CD4-positive, alpha-beta T cell treated with Interleukin-2 at 100 ng/mL for 4 hours (primary cell): ENCODE measurements around the gene HTR1D.
"Not testable (repeated sequence)": the region's sequence is repeated elsewhere in the genome, so short reads cannot be mapped to it uniquely, and the experiment has no call there.

Experiments
- DNase-seq: peaks from one replicate; pipeline ENCODE4 v3.0.0-alpha.2; 2020; ENCODE audit warnings: low spot score

HTR1D gene

DNA sequence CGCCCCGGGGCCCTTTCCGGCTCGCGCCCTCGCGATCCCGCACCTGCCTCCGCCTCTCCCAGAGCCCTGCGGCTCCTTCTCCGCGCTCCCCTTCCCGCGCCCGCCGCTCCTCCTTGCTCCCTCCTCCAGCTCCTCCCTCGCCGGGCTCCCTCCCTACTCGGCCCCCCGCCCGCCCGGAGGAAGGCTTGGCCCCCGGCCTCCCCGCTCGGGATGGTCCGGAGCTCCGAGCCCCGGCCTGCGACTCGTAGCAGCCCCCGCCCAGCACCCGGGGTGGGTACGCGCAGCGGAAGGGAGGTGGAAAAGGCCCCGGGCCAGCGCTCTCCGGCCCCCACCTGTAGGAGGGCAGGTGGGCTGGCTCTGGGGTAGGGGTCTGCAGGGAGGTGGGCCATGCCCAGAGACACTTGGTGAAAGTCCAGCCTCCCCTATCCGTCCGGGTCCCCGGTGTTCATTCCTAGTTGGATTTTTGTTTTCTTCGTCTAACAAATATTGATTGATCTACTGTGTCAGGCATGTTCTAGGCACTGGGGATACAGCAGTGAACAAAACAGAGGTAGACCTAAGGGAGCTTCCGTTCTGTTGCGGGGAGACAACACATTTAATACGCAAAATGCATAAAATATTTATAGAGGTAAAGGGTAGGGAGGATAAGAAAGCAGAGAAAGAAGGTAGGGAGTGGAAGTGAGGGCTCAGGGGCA lies at the start of gene HTR1D:
Gene HTR1D, minus strand, starts transcription at position 82 of the 695 bp plus-strand sequence. CDS start 23,283 bp downstream, outside the sequence.
- DNase-seq, result no peak

GRCh38 chr1:23263380-23263887 lies 46.1 kb upstream of the HTR1D start:
- no peak for DNase-seq

DNA sequence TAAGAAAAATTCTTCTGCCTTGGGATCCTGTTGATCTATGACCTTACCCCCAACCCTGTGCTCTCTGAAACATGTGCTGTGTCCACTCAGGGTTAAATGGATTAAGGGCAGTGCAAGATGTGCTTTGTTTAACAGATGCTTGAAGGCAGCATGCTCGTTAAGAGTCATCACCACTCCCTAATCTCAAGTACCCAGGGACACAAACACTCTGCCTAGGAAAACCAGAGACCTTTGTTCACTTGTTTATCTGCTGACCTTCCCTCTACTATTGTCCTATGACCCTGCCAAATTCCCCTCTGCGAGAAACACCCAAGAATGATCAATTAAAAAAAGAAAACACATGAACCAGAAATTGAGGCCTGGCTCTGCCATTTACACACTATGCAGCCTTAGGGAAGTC lies 40.8 kb upstream of the HTR1D start:
- DNase-seq, result not testable (repeated sequence)

- not testable (repeated sequence) for DNase-seq
Measured at GRCh38 chr1:23257371-23257770, 40.1 kb upstream of the HTR1D start.

- no peak for DNase-seq
Measured at GRCh38 chr1:23254584-23254983, 37.3 kb upstream of the HTR1D start.

DNA sequence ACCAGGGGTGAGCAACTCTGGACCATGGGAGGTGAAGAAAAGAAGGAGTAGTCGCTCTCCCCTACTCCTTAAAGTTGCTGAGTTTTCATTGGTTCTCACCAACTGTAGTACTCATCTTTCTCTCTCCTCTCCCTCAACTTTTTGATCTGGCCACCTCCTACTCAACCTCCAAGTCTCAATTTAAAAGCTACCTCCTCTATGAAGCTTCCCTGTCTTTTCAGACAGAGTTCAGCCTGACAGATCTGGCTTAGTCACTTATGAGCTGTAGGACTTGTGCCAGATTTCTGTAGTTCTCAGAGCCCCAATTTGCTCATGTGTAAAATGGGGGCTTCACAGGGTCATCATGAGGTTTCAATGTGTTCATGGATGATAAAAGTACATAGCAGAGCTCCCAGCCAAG lies 34.5 kb upstream of the HTR1D start:
- DNase-seq, result no peak

- no peak for DNase-seq
Measured at GRCh38 chr1:23249787-23250454, 32.6 kb upstream of the HTR1D start.

GRCh38 chr1:23247276-23247675 lies 30.0 kb upstream of the HTR1D start:
- no peak for DNase-seq

GRCh38 chr1:23246274-23246673 lies 29.0 kb upstream of the HTR1D start:
- DNase-seq, result no peak

DNA sequence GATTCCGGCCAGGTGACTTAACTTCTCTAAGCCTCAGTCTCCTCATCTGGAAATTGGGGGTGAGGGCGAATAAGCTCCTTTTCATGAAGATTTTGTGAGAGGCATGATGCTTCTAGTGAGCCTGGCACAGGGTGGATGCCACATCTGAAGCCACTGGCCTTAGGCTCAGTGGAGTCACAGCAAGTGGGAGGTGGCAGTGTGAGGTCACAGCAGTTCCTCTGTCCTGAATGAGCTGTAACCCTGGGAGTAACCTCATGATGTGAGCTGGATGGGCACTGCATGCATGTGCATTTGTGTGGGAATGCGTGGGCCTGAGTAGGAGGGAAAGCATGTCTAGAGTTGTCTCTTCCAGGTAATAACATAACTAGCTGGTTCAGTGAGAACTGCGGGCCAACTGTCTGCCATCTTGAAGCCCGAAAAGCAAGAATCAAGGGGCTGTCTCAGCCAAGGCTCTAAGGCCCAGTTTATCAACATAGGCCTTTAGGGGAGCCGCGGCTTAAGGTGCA lies 27.0 kb upstream of the HTR1D start:
- no peak for DNase-seq

- no peak for DNase-seq
Measured at GRCh38 chr1:23242414-23242813, 25.1 kb upstream of the HTR1D start.

- DNase-seq, result no peak
Measured at GRCh38 chr1:23239638-23240295, 22.5 kb upstream of the HTR1D start.

DNA sequence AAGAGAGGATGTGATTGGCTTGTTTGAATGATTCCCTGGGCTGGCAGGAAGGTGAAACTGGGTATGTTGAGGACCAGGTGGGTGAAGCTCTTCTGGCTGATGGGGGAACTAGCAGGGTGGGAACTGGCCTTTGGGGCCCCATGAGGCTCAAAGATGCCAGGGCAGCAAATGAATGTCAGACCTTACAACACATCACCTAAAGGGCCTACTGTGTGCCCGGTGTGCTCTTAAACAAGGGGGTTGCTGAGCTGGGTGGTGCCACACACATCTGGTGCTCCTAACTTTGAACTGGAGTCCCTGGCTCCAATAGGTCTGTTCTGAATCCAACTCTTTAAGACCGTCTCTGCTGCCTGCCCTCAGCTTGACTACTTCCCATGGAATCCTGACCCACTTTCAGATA lies 21.3 kb upstream of the HTR1D start:
- no peak for DNase-seq

GRCh38 chr1:23237508-23237907 lies 20.2 kb upstream of the HTR1D start:
- no peak for DNase-seq

GRCh38 chr1:23227806-23228205 lies 10.5 kb upstream of the HTR1D start:
- no peak for DNase-seq

- no peak for DNase-seq
Measured at GRCh38 chr1:23224739-23225648, 7.7 kb upstream of the HTR1D start.

GRCh38 chr1:23223963-23224362 lies 6.7 kb upstream of the HTR1D start:
- not testable (repeated sequence) for DNase-seq

GRCh38 chr1:23223490-23223951 lies 6.2 kb upstream of the HTR1D start:
- DNase-seq, result not testable (repeated sequence)

GRCh38 chr1:23222742-23223141 lies 5.4 kb upstream of the HTR1D start:
- no peak for DNase-seq

DNA sequence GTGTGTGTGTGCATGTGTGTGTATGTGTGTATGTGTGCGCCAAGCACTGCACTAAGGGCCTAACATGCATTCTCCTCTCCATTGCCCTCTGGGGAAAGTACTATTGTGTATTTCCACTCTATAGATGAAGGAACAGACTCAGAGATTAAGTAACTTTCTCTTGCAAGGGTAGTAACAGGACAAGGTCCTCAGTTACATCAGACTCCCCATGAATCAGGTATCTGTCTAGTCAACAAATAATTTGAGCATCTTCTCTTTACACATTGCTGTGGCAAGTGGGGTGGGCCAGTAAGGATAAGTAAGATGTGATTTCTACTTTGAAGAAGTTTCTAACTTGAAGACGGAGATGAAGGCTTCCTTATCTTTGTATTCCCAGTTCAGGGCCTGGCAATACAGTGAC lies 5.0 kb upstream of the HTR1D start:
- DNase-seq, result no peak

GRCh38 chr1:23221107-23221506 lies 3.8 kb upstream of the HTR1D start:
- DNase-seq, result no peak
